ENCODE results near the gene SUPT3H. TPM values are rescaled to one million over a fixed set of nuclear protein-coding genes. Genes with fewer than 3 reads are reported as not detected.

Gene SUPT3H
- total and polyA plus RNA-seq, 4 donors = 0.85 to 4.8 (median 2.4) TPM

- Histone ChIP-seq H3K27ac (ENCODE audit: low read depth in 1 of 2, low read length in 2 of 2) (no peak overlapping the region), H3K4me1 (ENCODE audit: control insufficient read depth in 4 of 4, insufficient read depth in 4 of 4, low read length in 3 of 4) (peaks cover 0 to 14% (median 4%) of the 10 kb centered on the region in 4 donors), H3K36me3 (ENCODE audit: control insufficient read depth in 4 of 4, insufficient read depth in 3 of 4, low read depth in 1 of 4, low read length in 3 of 4) (no peaks in the 10 kb centered on the region), H3K4me3 (ENCODE audit: low read depth in 1 of 3, low read length in 3 of 3) (no peak overlapping the region), H3K9ac (ENCODE audit: low read depth in 1 of 2, low read length in 2 of 2) (no peak overlapping the region), H3K9me3 (ENCODE audit: control insufficient read depth in 4 of 4, low read length in 3 of 4) (no peaks in the 10 kb centered on the region), H3K27me3 (ENCODE audit: control insufficient read depth in 4 of 4, insufficient read depth in 4 of 4, low read length in 3 of 4) (no peaks in the 10 kb centered on the region)
- WGBS = 35% methylated on average over 5 of the region's 5 CpGs
- no peak for DNase-seq (ENCODE audit: low spot score)
- TF ChIP-seq RAD21 (IDR thresholded peaks at IDR 0.05) (peak in 1 of 2 donors; percentile 57), HNF4A (conservative IDR thresholded peaks at IDR 0.05) (peak in 1 of 2 donors; percentile 18), HNF4G (IDR thresholded peaks at IDR 0.05) (no peak)
Measured at GRCh38 chr6:44806656-44807055, 571.1 kb downstream of the SUPT3H start.

- H3K4me1 ChIP-seq (ENCODE audit: control insufficient read depth in 4 of 4, insufficient read depth in 4 of 4, low read length in 3 of 4) = peaks cover 0 to 14% (median 4%) of the 10 kb centered on the region in 4 donors
- H3K4me3 ChIP-seq (ENCODE audit: low read depth in 1 of 3, low read length in 3 of 3) = no peak overlapping the region
- no peaks in the 10 kb centered on the region for H3K36me3 ChIP-seq (ENCODE audit: control insufficient read depth in 4 of 4, insufficient read depth in 3 of 4, low read depth in 1 of 4, low read length in 3 of 4)
- no peak for DNase-seq (ENCODE audit: low spot score)
- 87% methylated on average over 7 of the region's 7 CpGs for WGBS
- H3K9me3 ChIP-seq (ENCODE audit: control insufficient read depth in 4 of 4, low read length in 3 of 4) = no peaks in the 10 kb centered on the region
- no peak for TF ChIP-seq CTCF (IDR thresholded peaks at IDR 0.05; ENCODE audit: low read depth, low read length, missing input control)
- no peak overlapping the region for H3K27ac ChIP-seq (ENCODE audit: low read depth in 1 of 2, low read length in 2 of 2)
- H3K27me3 ChIP-seq (ENCODE audit: control insufficient read depth in 4 of 4, insufficient read depth in 4 of 4, low read length in 3 of 4) = no peaks in the 10 kb centered on the region
- no peak overlapping the region for H3K9ac ChIP-seq (ENCODE audit: low read depth in 1 of 2, low read length in 2 of 2)
Measured at GRCh38 chr6:44805238-44805846, 572.4 kb downstream of the SUPT3H start.

GRCh38 chr6:44804546-44805159 lies 573.1 kb downstream of the SUPT3H start:
- Histone ChIP-seq H3K4me1 (ENCODE audit: control insufficient read depth in 4 of 4, insufficient read depth in 4 of 4, low read length in 3 of 4) (peaks cover 0 to 14% (median 4%) of the 10 kb centered on the region in 4 donors), H3K9ac (ENCODE audit: low read depth in 1 of 2, low read length in 2 of 2) (no peak overlapping the region), H3K27me3 (ENCODE audit: control insufficient read depth in 4 of 4, insufficient read depth in 4 of 4, low read length in 3 of 4) (peaks cover 0 to 3% (median 0%) of the 10 kb centered on the region in 4 donors), H3K9me3 (ENCODE audit: control insufficient read depth in 4 of 4, low read length in 3 of 4) (no peaks in the 10 kb centered on the region), H3K36me3 (ENCODE audit: control insufficient read depth in 4 of 4, insufficient read depth in 3 of 4, low read depth in 1 of 4, low read length in 3 of 4) (no peaks in the 10 kb centered on the region), H3K27ac (ENCODE audit: low read depth in 1 of 2, low read length in 2 of 2) (no peak overlapping the region), H3K4me3 (ENCODE audit: low read depth in 1 of 3, low read length in 3 of 3) (no peak overlapping the region)
- no peak for DNase-seq (ENCODE audit: low spot score)
- WGBS = 61% methylated on average over 4 of the region's 4 CpGs
- TF ChIP-seq JUND (IDR thresholded peaks at IDR 0.05) (peak in 1 of 2 donors; percentile 47), FOXA1 (IDR thresholded peaks at IDR 0.05) (no peak), FOXA2 (IDR thresholded peaks at IDR 0.05) (no peak), MAX (IDR thresholded peaks at IDR 0.05) (no peak), EGR1 (IDR thresholded peaks at IDR 0.05; ENCODE audit: low read depth in 2 of 2) (no peak), YY1 (IDR thresholded peaks at IDR 0.05) (peak; percentile 26), ATF3 (IDR thresholded peaks at IDR 0.05) (no peak), REST (IDR thresholded peaks at IDR 0.05) (no peak), GABPA (IDR thresholded peaks at IDR 0.05 in 1 of 2, conservative IDR thresholded peaks at IDR 0.05 in 1 of 2) (no peak), CTCF (IDR thresholded peaks at IDR 0.05; ENCODE audit: low read depth, low read length, missing input control) (no peak), NR2F2 (IDR thresholded peaks at IDR 0.05) (no peak), HNF4A (conservative IDR thresholded peaks at IDR 0.05) (peak; percentile 78 to 92), TAF1 (conservative IDR thresholded peaks at IDR 0.05) (no peak), RAD21 (IDR thresholded peaks at IDR 0.05) (peak in 1 of 2 donors; percentile 62), RXRA (IDR thresholded peaks at IDR 0.05) (peak; percentile 16 to 52), HNF4G (IDR thresholded peaks at IDR 0.05) (peak; percentile 88)
